HG02938 (cell line): ENCODE data around the gene TTC7B.

Experiments
- ATAC-seq: cut with Tn5 transposase; IDR thresholded peaks from one replicate; pipeline ENCODE4 v1.9.1; 2021; ENCODE audit warnings: mild to moderate bottlenecking, moderate library complexity; ENCODE audit not compliant: unreplicated experiment

The TTC7B gene

DNA sequence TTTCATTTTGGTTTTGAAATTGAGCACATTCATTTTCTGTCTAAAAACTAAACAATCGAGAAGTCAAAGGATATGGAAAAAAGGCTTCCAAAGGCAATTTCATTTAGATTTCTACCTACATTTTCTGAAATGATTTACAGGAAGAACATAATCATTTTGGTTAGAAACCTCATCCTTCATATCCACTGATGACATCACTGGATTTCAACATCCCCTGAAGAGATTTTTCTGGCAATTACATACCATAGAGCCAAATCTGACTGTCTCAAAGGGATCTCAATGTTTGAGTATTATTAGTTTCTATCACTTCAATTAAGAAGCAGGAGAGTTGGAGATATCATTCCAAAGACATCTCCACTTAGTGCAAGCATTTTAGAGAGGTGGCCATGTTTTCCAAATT is 137.8 kb downstream of the TTC7B start:
- ATAC-seq, result no peak

DNA sequence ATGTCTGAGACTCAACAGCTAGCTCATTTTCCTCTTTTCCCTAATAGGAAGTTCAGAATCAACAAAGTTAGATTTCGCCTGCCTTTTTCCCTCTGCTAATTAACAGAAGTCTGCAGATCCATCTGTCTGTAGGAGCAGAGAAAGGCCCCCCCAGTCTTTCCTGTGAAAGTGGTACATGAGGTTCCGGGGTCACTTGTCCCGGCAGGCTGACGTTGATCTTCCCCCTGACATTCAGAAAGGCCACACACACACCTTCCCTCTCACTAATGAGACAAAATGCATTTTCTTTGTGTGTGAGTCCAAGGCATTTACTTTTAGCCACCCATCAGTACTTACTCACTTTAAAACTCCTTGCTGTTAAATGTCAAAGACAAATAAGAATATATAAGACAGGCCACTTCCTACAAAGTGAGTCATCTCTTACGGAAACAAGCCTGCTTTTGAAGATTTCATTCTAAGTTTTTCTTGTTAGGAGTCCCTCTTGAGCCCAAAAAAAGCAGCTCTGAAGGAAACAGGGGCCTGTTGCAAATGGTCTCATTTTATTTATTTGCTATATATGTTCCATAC is 138.7 kb downstream of the TTC7B start:
- no peak for ATAC-seq

DNA sequence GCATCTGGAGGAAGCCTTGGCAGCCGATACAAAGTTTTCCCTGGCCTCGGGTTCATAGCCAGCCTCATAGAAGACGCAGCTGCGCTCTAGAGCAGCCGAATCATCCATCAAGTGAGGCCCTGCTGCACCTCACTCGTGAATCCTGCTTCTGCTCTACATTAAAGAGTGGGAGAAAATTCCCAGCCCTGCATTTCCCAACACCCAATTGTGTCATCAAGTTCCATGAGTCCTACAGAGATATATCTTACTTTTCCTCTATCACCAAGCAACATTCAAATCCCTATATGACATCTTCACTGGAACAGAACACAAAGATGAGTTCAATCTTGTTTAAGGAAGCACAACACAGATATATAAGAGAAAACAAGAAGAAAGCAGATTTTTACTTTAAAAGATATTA is 139.3 kb downstream of the TTC7B start:
- no peak for ATAC-seq

GRCh38 chr14:90676356-90676755 is 139.9 kb downstream of the TTC7B start:
- no peak for ATAC-seq

GRCh38 chr14:90675399-90675798 is 140.8 kb downstream of the TTC7B start:
- ATAC-seq, result no peak

DNA sequence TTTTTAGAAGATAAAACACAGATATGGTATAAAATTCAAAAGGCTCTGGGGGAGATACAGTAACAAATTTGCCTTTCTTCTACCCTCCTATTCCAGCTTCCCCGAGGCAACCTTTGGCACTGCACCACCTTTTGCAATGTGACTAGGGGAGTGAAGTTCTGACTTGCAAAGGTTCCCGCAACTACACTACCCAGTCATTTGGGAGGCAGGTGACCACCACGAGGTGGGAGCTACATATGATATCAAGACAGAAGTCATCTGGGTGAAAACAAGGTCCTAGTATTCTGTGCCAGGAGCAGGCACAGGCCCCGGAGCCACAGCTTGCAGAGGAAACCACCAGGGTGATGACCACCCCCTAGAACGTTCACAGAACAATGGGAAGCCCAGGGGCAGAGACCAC is 141.5 kb downstream of the TTC7B start:
- no peak for ATAC-seq

DNA sequence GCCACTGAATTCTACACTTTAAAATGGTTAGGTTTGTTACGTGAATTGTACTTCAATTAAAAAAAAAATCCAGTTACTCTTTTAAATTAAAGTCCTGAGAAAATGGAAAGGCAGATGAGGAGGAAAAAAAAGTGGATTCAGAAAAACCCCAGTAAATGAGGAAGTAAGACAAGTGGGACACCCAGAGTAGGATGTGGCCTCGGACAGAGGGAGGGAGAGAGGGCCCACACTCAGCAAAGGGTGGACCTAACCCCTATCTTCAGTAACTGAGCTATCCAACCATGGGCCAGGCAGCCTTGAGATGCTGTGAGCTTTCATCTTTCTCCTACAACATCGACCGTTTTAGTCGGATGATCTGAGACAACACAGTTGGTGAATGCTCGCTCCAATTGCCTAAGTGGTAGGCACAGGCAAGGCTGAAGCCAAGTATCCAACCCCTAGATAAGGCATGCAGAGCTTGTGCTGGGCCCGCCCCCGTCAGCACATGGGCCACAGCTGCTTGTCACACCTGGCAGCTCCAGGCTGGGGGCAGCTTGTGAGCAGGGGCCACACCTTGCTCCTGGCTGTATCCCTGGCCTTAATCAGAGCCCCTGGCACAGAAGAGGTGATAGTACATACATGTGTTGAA is 142.1 kb downstream of the TTC7B start:
- no peak for ATAC-seq

DNA sequence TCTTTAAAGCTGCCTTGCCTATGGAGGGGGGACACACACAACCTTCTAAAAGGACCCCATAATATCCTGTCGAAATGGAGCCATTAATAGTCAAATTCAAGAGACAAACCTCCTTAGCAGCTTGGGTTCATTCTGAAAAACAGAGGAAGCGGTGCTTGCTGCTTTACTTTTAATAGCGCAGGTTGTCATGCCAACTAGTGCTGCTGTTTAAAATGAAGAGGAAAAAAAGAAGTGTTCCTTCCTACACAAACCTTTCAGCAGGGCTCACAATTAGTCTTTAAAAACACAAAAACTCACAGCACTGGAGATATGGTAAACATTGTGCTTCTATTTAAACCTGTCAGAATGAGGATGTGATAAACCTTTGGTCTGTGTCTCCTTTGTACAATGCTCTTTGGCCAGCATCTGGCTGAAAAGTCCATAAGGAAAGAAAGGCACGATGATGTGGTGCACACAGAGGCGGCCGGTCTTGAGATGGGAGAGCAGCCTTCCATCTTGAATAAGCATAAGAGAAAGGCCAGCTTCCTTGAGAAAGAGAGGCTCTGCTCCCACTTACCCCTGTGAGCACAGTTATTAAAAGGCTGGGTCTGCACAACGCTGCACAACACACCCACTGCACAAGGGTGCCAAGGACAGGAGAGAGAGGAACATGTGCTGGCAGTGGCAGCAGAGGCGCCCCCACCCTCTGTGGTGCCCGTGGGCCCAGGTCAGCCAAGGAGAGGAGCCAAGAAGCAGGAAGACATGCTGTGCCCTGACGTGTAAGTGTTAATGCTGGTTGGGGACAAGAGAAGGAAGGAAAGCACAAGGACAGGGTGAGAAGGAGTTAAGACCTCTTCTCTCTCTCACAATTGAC is 144.6 kb downstream of the TTC7B start:
- ATAC-seq, result no peak

- no peak for ATAC-seq
Observed at GRCh38 chr14:90669731-90670130, 146.5 kb downstream of the TTC7B start.

DNA sequence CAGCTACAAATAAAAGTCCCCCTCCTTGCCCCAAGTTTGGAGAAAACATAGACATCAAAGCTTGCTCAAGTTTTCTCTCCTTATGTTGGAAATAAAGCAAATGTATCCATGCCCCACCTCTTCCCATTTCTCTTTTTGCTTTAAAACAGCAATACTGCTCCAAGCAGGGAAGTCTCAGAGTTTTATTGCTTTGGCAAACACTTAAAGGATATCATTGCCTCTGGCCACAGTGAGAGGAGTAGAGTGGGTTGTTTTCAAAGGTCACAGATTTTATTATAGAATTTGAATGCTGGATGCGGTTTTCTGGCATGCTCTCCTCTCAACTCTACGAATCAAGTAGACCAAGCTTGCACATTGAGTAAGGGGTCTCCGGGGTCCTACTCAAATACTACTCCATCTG is 149.7 kb downstream of the TTC7B start:
- no peak for ATAC-seq

- ATAC-seq, result no peak
Observed at GRCh38 chr14:90665321-90666000, 150.8 kb downstream of the TTC7B start.

GRCh38 chr14:90664911-90665310 is 151.3 kb downstream of the TTC7B start:
- no peak for ATAC-seq

- ATAC-seq, result no peak
Observed at GRCh38 chr14:90663680-90664079, 152.6 kb downstream of the TTC7B start.

DNA sequence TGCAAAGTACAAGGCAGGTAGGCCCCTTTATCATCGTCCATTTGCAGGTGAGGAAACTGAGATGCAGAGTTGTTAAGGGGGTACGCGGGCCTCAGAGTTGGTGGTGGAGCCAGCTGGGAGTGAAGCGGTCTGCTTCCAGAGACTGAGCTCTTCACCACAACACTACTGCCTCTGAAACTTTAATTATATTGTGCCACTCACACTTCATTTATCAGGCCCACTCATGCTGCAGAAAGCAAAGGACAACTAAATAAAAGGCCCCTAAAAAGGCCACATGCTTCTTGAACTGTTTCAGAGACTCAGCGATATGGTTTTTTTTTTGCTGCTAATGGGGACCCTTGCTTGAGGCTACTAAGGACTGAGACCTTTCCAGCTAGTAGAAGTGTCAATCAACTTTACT is 153.1 kb downstream of the TTC7B start:
- no peak for ATAC-seq

DNA sequence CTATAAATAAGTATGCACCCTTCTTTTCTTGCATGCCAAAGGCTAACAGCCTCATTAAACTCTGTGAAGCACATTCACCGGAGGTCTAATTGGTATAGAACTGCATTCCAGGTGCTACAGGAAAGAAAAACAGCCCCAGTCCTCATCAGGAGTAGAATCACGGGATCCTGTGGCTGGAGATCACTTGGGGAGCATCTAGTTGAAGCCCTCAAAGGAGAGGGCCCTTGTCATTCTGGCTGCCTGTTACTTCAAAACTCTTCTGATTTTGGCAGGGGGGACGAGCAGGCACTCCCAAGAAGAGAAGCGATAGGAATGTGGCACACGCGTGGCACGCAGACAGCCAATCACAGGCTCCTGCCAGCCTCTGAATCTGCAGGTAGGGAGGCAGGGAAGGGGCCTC is 154.4 kb downstream of the TTC7B start:
- ATAC-seq, result no peak

GRCh38 chr14:90660865-90661570 is 155.2 kb downstream of the TTC7B start:
- ATAC-seq, result no peak

DNA sequence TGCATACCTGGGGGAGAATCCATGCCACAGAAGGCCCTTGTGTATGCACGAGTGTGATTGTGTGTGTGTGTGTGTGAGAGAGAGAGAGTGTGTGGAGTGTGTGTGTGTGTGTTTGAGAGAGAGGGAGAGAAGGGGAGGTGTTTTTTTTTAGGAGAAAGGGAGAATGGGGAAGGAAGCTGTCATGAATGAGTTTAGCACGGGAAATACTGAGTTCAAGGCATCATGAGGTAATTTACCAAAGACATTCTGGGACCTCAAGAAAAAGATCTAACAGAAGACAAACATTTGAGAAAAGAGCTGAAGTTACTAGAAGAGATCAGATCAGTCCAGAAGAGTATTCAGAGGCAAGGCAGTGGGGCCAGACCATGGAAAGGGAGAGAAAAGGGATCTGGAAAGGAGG is 157.1 kb downstream of the TTC7B start:
- no peak for ATAC-seq

DNA sequence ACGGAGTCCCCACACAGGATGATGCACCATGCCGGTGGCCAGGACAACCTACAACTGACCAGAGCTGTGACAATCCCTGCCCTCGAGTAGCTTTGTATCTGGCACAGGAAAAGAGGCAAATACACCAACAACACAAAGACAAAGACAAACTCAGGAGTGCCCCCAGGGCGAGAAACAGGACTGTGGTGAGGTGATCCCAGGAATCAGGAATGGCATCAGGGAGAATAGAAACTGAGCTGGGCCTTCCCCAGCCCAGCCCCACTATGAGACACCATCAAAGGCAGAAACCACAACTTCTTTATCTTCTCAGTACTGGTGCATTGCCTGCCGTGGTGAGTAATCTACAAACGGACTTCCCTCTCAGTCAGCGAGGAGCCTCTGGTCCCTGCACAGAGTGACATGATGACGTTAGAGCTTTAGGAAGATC is 157.7 kb downstream of the TTC7B start:
- ATAC-seq, result no peak

DNA sequence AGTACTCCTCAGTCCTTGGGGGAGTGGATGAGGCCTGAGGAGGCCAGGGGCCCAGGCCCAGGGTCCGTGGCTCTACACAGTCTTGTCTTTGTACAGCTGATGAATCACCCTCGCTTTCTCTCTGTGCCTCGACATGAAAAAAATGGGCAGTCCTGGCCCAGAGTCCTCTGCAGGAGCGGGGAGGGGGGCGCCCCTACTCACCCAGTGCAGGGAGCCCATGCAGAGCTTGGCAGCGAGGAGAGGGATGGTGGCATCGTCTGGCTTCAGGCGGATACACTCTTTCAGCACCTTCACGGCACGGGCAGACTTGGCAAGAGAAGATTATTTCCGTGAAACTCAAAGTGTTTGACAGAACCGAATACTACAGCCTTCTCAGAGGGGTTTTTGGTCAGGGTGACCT is 159.3 kb downstream of the TTC7B start:
- no peak for ATAC-seq

GRCh38 chr14:90655829-90656228 is 160.4 kb downstream of the TTC7B start:
- no peak for ATAC-seq

DNA sequence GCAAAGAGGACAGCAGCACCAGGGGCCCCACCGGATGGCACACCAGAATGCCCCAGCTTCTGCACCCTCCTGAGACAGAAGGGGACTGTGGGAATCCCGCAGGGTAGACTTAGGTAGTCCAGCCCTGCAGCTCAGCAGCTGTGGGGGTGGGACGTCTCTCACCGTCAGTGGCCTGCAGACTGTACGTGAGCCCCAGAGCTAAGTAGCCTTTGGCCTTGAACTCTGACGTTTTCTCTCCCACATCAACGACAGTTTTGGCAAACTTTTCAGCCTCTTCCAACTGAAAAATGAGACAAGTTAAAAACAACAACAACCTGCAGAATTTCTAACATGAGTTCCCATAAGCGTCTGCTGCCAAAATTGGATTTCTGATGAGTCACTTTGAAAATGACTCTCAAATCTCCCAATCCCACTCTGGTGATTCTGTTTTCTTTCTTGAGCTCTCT is 161.4 kb downstream of the TTC7B start:
- ATAC-seq, result no peak
